Endothelial cell (in vitro differentiated cells): ENCODE data around the gene GPC5. TPM values are rescaled to one million over a fixed set of nuclear protein-coding genes. Genes with fewer than 3 reads are reported as not detected.

ENCODE experiments used
- DNase-seq: peaks from one replicate; pipeline ENCODE4 v3.0.0; 2021; ENCODE audit warnings: low spot score
- H3K27ac Mint-ChIP-seq: one replicate; pipeline ENCODE4 v1.8.0; 2021; ENCODE audit warnings: mixed read lengths, inconsistent platforms; ENCODE audit not compliant: unreplicated experiment
- H3K27me3 Mint-ChIP-seq: one replicate; pipeline ENCODE4 v1.8.0; 2021; ENCODE audit warnings: mild to moderate bottlenecking, moderate library complexity, mixed read lengths, inconsistent platforms; ENCODE audit not compliant: unreplicated experiment
- H3K36me3 Mint-ChIP-seq: one replicate; pipeline ENCODE4 v1.8.0; 2021; ENCODE audit warnings: mild to moderate bottlenecking, low read depth, mixed read lengths, inconsistent platforms; ENCODE audit not compliant: unreplicated experiment
- H3K4me1 Mint-ChIP-seq: one replicate; pipeline ENCODE4 v1.8.0; 2021; ENCODE audit warnings: mild to moderate bottlenecking, mixed read lengths, inconsistent platforms; ENCODE audit not compliant: unreplicated experiment
- H3K4me3 Mint-ChIP-seq: one replicate; pipeline ENCODE4 v1.8.0; 2021; ENCODE audit warnings: mild to moderate bottlenecking, mixed read lengths, inconsistent platforms; ENCODE audit not compliant: unreplicated experiment
- H3K9me3 Mint-ChIP-seq: one replicate; pipeline ENCODE4 v1.8.0; 2021; ENCODE audit warnings: mixed read lengths, inconsistent platforms; ENCODE audit not compliant: unreplicated experiment
- CTCF ChIP-seq: fragments of 200-600 bp; sonication (generic); IDR thresholded peaks from one replicate; pipeline ENCODE4 v1.5.0; 2021; ENCODE audit warnings: antibody characterized with exemption; ENCODE audit not compliant: unreplicated experiment
- total RNA-seq: library from RNA; stranded (reverse); fragmentation: NEBNext Ultra II Directional; extraction: Animal tissue kit (Norgen Biotek cat#: 25700); gene quantifications from one replicate; pipeline ENCODE4 v1.2.1, GENCODE V29; 2021; ENCODE audit not compliant: unreplicated experiment

Gene GPC5
- total RNA-seq, 1 donor from 2014 or later: not detected

GRCh38 chr13:92038905-92039304, 640.5 kb downstream of the GPC5 start:
- Mint-ChIP-seq H3K4me1 (no peaks in the 10 kb centered on the region), H3K9me3 (no peaks in the 10 kb centered on the region), H3K27ac (no peak overlapping the region), H3K4me3 (no peak overlapping the region), H3K27me3 (no peaks in the 10 kb centered on the region), H3K36me3 (no peaks in the 10 kb centered on the region)
- no peak for TF ChIP-seq CTCF
- no peak for DNase-seq

GRCh38 chr13:92042522-92042921, 644.1 kb downstream of the GPC5 start:
- H3K4me1 Mint-ChIP-seq: no peaks in the 10 kb centered on the region
- no peaks in the 10 kb centered on the region for H3K27me3 Mint-ChIP-seq
- DNase-seq: no peak
- TF ChIP-seq CTCF: no peak
- H3K4me3 Mint-ChIP-seq: no peak overlapping the region
- no peaks in the 10 kb centered on the region for H3K9me3 Mint-ChIP-seq
- H3K27ac Mint-ChIP-seq: no peak overlapping the region
- no peaks in the 10 kb centered on the region for H3K36me3 Mint-ChIP-seq

GRCh38 chr13:92044351-92044750, 645.9 kb downstream of the GPC5 start:
- Mint-ChIP-seq H3K27ac (no peak overlapping the region), H3K4me1 (no peaks in the 10 kb centered on the region), H3K4me3 (no peak overlapping the region), H3K9me3 (no peaks in the 10 kb centered on the region), H3K36me3 (no peaks in the 10 kb centered on the region), H3K27me3 (no peaks in the 10 kb centered on the region)
- no peak for TF ChIP-seq CTCF
- no peak for DNase-seq

GRCh38 chr13:92054389-92054788, 656.0 kb downstream of the GPC5 start:
- Mint-ChIP-seq H3K4me3 (no peak overlapping the region), H3K36me3 (no peaks in the 10 kb centered on the region), H3K4me1 (no peaks in the 10 kb centered on the region), H3K27ac (no peak overlapping the region), H3K27me3 (no peaks in the 10 kb centered on the region), H3K9me3 (no peaks in the 10 kb centered on the region)
- no peak for TF ChIP-seq CTCF
- no peak for DNase-seq

- no peak overlapping the region for H3K4me3 Mint-ChIP-seq
Measured at GRCh38 chr13:92074658-92075057, 676.2 kb downstream of the GPC5 start.

More at GRCh38 chr13:92074658-92075057, 676.2 kb downstream of the GPC5 start:
- H3K27ac Mint-ChIP-seq: no peak overlapping the region
- H3K9me3 Mint-ChIP-seq: no peaks in the 10 kb centered on the region
- H3K36me3 Mint-ChIP-seq: no peaks in the 10 kb centered on the region
- peak; percentile 14 for DNase-seq
- TF ChIP-seq CTCF: no peak
- H3K27me3 Mint-ChIP-seq: peaks cover 2% of the 10 kb centered on the region
- no peaks in the 10 kb centered on the region for H3K4me1 Mint-ChIP-seq
